HG02973 (cell line): Measurements from ENCODE around the gene RBM20.

Experiments used
- ATAC-seq: cut with Tn5 transposase; IDR thresholded peaks from one replicate; pipeline ENCODE4 v1.9.1; 2021; ENCODE audit warnings: moderate library complexity; ENCODE audit not compliant: unreplicated experiment

The RBM20 gene

DNA sequence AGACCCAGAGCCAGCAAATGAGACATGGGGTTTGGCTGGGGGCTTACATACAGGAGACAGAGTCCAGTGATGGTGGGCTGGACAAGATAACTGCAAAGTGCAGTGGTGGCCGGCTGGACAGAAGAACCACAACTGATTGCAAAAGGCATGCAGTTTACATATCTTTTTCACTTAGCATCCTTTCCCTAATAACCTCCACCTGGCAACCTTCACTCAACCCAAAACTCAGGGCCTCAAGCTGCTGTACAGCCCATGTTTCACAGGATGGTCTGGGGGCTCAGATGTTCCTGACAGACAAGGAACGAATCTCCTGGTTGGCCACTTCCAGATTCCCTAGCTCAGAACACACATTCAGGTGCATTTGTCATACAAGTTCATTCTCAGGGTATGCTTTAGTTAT, 219.8 kb downstream of the RBM20 start:
- ATAC-seq, result no peak

DNA sequence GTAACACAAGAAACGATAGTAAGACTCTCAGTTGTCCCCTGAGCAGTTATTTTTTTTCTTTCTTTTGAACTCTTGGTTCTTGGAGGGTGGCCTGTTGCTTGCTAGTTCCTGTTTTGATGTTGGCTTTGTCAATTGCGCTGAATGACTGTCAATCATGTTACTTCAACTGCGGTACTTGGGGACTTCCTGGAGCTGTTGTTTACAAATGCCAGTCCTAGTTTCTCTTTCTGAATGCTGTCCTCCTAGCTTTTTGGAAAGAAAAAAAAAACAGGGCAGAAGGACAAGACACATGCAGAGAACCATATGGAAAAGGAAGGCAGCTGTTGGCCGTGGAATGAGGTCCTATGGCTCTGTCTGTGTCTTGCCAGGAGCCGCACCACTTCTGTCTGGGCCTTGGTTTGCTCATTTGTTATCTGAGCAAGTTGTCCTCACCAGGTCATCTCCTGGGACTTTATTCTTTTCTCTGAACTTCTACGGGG, 220.6 kb downstream of the RBM20 start:
- ATAC-seq, result peak; percentile 54

DNA sequence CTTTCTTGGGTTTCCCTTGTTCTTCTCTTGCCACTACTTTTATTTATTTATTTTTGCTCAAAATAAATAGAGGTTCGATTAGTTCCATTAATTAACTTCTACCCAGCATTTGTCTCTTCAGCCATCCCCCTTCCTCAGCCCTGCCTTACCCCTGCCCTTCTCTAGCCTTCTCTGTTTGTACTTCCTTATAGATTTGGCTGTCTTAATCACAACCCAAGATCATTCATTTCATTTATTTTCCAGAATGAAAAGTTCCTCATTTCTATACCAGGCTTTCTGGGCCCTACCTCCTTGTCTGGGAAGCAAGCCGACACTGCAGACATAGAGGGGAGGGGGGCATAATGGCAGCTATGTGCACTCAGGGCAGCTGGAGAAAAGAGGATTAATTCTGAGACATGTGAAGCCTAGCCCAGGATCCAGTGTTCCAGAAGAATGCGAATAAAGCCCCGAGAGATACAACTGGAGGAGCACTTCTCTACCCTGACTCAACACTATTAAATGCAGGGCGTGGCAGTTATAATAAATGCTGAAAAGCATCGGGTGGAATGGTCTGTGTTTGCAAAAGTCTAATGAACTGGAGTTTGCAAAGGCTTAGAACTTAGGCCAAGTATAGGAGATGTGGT, 221.2 kb downstream of the RBM20 start:
- no peak for ATAC-seq

DNA sequence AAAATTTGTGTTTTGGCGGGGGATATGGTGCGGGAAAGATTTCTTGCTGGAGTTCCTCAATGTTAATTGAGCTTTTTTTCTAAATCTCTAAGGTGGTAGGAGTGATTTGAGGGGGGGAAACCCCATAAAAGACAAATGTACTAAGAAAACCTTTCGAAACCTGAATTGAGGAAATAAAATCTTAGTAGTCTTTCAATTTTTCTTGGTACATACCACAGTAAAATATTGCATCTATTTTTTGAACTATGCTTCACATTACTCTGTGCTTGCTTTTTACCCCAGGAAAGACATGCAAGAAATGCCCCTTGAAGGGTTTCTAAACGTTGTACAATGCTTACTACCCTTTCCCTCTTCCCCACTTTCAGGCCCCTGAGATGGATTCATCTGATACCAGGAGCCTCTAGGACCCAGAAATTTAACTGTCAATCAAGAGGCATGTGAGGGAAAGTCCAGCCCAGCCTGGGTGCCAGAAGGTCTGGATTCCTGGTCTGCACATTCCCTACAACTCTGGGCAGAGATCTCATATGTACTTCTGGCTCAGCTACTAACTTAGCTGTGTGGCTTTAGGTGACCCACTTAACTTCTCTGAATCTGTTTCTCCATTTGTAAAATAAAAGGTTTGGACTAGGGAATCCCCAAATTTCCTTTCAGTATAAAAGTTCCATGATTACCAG, 221.8 kb downstream of the RBM20 start:
- ATAC-seq, result no peak

DNA sequence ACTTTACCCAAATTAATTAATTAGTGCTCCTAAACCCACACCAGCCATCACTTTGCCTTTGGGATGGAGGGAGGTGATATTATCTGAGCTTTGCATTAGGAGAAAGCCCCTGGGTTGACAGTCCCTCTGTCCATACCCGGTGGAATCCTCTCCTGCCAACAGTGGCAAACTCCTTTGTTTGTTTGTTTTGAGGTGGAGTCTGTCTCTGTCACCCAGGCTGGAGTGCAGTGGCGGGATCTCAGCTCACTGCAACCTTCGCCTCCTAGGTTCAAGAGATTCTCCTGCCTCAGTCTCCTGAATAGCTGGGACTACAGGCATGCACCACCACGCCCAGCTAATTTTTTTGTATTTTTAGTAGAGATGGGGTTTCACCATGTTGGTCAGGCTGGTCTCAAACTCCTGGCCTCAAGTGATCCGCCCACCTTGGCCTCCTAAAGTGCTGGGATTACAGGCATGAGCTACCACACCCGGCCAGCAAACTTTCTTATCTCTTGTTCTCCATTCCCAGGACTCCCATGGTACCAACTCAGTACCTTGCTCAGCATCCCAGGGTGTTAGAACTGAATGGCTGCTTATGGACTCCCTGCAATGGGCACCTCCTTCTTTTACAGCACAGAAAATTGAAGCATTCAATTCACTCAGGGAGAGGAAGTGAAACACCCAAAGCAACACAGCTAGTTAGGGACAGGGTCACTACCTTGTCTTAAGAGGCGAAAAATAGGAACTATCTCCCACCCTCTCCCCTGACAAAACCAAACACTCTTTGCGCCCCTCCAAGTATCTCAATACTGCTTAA, 223.1 kb downstream of the RBM20 start:
- ATAC-seq, result peak; percentile 30

DNA sequence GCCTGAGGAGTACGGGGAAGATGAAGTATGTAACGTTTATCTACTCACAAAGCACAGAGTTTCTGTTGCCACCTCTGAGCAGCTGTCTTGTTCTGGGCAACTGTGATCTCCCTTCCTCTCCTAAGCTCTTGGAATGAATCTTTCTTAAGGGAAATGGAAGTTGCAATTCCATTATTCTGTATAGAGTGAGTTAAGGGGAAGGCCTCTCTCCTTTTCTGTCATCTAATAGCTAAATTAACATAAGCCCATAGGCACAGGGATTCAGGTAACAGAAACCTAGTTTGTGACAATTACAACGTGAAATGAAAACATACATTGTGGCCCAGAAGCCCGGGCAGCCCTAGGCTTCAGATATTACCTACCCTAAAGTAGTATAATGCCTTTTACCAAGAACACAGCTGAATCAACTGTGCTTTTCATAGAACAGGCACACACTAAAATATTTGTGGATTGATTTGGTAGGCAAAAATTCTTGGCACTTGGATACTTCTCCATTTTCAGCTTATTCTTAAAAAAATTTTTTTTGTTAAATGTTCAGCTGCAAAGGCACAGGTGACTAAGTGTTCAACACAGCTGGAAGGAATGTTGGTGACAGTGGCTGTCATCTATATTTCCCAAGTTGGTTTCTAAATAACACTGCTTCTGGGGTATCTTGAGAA, 223.8 kb downstream of the RBM20 start:
- no peak for ATAC-seq

DNA sequence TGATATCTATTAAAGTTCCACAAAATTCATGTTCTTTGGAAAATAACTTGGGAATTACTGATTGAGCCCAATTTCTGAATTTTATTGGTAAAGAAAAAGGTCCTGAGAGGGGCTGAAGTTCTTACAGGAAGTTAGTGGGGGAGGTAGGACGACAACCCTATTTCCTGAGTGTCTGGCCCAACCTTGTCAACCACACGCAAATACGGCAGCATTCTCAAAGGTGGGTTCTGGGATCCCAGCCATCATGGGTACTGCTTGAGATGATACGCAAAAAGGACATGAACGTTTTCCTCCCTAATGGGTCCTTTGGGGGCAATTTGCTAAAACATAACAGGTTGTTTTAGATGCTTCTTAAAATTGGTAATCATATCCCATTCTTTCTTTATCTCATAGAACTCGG, 224.8 kb downstream of the RBM20 start:
- no peak for ATAC-seq

DNA sequence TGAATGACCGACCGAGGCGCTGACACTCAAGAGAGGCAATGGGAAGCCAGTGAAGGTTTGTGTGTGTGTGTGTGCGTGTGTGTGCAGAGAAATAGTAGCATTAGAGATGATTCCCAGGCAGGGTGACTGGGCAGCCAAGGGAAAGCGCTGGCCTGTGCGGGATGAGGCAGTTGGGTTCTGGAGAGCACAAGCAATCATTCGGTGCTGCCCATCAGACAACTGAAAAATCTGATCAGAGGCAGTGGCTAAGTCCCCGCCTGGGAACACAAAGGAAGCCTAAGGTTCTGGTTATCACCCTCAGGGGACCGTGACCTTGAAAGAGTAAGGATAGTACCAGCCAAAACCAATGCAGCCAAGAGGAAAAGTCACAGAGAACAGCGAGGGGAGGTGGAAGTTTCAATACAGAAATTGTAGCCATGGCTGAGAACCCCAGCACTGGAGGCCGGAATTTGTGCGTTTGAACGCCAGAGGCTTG, 226.7 kb downstream of the RBM20 start:
- no peak for ATAC-seq

DNA sequence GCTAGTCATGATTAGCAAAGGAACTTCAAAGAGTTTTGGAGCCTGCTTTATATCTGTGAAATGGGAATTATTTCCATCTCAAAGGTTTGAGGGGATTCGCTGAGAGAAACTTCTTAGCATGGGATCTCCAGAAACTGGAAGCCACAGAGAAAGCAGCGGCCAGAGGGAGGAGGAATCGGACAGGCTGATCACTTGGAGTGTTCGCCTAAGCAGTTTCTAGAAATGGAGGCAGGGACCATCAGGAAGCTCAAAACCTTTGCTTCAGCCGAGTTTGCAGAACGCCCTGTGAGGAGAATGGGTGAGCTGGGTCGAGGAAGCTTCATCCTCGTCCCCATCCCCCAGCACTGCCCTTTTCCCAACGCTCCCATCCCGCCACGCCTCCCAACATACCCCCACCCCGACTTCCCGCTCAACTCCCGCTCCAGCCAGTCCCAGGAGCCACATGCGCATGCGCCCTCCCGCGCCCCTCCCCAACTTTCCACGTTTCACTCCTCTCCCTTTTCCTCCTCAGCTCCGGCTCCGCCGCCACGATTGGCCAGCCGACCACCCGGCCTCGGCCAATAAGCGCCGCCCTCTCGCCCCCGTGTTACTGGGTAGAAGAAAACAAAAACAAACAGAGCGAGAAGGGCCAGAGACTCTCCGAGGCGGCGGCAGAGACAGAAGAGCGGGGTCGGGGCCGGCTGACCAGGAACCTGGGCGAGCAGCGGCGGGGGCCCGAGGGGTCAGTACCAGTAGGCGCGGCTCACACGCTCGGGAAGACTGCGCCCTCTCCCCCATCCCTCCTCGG, 227.4 kb downstream of the RBM20 start, which contains the start of gene PDCD4:
TSS of gene PDCD4 (plus strand) at position 631 of the 787 bp plus-strand sequence. CDS start 4,100 bp downstream, outside the sequence.
- peak; percentile 68 for ATAC-seq

DNA sequence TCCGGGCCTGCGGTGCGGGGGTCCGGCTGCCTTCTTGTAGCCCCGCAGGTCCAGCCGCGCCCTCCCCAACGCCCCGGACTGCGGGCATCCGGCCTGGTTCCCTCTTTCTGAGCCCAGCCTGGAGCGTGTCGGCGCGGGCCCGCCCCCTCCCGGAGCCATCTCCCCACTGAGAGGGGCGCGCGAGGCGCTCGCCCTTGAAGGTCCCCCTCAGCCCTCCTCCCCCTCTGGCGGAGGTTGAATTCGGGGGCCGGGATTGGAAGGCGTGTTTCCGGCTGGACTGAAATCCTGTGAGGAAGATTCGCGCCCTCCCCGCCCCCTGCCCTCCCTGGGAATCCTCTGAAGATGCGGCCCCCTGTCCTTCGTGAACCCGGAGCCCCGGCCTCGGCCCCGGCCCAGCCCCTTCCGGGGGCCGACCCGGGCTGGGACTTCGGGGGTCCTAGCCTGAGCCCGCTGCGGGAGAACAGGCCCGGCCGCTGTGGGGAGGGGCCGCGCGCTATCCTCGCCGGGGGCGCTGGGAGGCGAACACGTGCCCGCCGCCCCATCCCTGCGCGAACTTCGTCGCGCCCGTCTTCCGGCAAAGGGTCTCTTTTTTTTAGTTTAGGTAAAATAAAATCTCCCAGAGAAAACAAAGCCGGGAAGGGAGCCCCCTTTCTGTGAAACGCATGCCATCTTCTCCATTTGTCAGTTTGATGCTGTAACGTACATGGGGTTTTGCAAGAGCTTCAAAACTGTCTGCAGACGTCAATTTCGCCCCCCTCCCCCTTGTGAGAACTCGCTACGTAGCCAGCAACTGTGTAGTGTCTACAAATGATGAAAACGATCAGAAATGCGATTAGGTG, 228.2 kb downstream of the RBM20 start:
- ATAC-seq, result peak; percentile 35

DNA sequence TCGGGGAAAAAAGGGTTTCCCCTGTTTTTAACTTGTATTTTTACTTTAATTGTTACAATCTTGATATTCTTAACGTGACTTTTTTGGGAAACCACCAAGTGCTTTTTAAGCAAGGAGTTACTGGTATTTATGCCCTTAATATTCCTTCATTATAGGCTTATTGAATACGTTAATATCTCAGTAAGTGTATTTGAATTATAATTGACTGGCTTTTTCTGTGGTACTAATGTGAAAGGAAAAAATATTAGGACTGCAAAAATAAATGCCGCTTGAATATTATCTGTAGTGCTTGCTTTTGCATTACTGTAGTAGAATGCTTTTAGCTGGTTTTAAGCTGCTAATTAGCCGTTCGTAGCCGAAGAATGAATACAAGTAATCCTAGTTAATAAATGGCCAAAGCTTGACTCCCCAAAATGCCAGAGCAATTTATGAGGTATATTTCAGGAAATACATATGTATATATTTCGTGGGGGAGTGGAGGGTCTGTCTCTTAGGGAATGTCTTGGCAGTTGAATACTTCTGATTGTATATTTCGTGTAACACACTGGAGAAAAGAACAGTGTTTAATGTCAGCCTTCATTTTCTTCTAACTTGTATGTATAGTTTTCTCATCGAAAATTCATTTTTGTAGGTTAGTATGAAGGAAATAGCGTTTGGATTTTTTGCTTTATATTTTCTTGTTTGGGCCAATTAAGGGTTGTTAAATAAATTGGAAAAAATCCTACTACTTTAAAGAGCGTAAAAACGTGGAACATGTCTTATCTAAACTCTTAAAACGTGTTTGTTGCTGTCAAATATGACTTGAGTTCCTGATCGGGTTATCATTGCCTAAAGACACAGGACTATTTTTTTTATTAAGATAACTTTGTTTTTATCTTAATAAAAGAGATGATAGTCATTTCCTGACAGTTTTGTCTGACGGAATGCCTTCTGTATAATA, 229.1 kb downstream of the RBM20 start:
- ATAC-seq, result no peak

DNA sequence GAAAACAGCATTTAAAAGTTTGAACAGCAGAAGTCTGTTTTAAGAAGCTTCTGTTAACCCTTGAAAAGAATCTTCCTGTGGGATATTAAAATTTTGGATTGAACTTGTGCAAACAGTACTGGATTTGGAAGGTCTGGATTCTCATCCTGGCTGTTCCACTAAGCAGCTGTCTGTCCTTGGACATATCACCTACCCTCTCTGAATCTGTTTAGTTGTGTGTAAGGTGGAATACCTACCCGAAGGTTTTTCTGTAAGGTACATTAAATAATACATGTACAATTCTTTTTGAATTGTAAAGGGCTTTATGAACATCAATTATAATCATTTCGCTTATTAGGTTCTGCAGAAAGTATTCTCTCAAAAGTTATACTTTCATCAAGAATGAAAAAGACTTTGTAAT, 229.8 kb downstream of the RBM20 start:
- no peak for ATAC-seq

DNA sequence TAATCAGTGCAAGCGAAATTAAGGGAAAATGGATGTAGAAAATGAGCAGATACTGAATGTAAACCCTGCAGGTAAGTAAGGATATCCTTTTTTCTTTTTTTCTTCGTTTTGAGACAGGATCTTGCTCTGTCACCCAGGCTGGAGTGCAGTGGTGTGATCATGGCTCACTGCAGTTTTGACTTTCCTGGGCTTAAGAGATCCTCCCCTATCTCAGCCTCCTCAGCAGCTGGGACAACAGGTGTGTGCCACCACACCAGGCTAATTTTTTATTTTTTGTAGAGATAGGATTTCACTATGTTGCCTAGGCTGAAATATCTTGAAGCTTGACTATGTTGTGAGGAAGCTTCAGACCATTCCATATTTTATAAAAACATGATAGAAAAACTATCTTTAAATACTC, 231.9 kb downstream of the RBM20 start:
- no peak for ATAC-seq

DNA sequence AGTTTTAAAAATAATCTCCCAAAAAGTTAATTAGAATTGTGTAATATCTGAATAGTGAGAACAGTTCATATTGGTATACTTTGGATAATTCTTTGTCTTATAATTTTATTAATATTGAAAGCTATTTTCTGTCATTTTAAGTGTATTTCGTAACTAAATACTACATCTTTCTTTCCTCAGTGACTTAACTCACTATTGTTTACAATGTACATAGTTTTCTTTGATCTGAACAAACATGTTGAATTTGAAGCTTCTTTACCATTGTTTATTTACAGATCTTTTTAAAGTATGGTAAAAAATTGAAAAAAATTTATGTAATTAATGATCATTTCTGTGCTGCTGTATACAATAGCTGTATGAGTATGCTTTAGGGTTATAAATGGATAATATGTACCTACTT, 232.7 kb downstream of the RBM20 start:
- no peak for ATAC-seq

DNA sequence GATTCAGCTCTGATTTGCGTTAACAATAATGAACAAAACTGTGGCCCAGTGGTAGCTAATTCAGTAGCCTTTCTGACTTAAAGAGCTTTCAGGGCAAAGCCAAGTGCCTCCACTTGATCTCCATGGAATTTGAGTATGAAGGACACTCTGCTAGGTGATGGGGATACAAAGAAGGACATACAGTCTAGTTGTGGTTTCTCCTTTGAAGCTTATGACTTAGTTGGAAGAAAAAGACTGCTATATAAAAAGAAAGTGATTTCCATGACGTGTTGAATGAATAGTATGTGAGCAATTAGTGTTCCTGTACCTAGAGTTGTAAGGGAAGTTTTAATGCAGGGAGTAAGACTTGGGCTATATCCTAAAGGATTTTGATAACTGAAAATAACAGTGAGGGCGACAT, 235.9 kb downstream of the RBM20 start:
- no peak for ATAC-seq

DNA sequence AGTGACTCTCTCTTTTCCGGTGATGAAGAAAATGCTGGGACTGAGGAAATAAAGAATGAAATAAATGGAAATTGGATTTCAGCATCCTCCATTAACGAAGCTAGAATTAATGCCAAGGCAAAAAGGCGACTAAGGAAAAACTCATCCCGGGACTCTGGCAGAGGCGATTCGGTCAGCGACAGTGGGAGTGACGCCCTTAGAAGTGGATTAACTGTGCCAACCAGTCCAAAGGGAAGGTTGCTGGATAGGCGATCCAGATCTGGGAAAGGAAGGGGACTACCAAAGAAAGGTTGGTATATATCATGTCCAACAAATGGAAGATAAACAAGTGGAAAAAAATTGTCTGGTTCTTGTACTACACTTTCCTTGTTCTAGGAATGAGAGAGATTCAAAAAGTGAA, 237.1 kb downstream of the RBM20 start:
- ATAC-seq, result no peak

DNA sequence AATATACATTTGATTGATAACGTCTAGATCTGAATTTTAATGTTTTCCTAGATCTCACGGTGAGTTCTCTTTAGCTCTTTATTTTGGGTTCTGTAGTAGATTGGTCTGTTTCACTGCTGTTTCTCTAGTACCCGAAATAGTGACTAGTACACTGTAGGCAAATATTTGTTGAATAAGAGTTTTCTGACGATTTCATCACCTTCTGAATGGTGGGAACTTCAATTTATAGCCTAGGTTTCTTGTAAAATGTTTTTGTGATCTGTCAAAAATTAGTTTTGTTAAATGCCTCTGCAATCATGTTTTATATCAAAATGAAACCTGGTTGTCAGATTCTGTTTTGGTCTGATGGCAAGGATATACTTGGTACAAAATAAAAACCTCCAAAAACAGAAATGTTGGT, 237.8 kb downstream of the RBM20 start:
- no peak for ATAC-seq

DNA sequence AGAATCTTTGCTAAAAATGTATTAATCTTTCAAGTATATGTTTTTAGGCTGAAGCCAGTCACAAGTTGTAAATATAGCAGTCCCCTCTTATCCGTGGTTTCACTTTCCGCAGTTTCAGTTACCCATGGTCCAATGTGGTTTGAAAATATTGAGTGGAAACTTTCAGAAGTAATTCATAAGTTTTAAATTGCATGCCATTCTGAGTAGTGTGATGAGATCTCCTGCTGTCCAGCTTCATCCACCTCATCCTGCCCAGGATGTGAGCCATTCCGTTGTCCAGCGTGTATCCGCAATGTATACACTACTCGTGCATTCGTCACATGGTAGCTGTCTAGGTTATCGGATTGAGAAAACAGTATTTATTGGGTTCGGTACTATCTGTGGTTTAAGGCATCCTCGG, 239.8 kb downstream of the RBM20 start:
- ATAC-seq, result no peak
